Mammary epithelial cell (primary cell): ENCODE data around the gene HSPBP1.

Experiments
- EZH2 ChIP-seq: IDR thresholded peaks from 2 replicates; pipeline ENCODE4 v1.6.1; 2012; ENCODE audit warnings: low read length, inconsistent platforms, borderline replicate concordance
- TF ChIP-seq, protein P1 (sequence below), 2 donors: IDR thresholded peaks in 1 of 2; conservative IDR thresholded peaks in 1 of 2; 2 replicates each; pipeline ENCODE4 v1.5.1; 2011 to 2012; ENCODE audit warnings: inconsistent platforms in 2 of 2, low read length in 2 of 2, mild to moderate bottlenecking in 2 of 2, control low read depth in 1 of 2, low read depth in 1 of 2; ENCODE audit not compliant: insufficient read depth in 1 of 2; ENCODE audit errors: extremely low read depth in 1 of 2

DNA sequence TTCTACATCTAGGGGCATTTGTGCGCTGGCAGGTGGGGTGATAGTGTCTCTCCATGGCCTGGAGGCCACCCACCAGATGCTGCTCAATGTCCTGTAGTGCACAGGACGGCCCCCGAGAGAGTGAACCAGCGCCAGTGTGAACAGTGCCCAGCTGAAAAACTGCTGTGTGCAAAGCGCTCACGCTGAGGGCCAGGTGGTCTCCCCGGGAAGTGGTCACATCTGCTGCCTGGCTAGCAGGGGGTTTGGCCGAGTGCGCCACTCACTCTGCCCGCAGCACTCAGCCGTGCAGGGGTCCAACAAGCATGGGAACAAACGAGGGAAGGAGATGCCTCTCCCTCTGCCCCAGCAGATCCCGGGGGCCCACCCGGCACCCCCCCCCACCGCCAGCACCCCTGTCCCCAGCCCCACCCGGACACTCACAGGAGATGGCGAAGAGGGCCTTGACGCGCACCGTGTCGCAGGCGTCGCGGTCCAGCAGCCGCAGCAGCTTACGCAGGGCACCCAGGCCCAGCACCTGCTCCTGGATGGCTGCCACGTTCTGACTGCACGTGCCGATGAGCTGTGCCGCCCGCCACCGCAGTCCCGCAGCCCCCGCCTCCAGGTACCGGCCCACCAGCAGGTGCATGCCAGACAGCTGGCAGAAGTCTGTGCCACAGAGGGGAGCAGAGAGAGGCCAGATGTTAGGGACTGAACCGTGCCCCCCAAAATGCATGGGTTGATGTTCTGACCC, 5.8 kb downstream of the HSPBP1 start:
- TF ChIP-seq, protein P1, sequence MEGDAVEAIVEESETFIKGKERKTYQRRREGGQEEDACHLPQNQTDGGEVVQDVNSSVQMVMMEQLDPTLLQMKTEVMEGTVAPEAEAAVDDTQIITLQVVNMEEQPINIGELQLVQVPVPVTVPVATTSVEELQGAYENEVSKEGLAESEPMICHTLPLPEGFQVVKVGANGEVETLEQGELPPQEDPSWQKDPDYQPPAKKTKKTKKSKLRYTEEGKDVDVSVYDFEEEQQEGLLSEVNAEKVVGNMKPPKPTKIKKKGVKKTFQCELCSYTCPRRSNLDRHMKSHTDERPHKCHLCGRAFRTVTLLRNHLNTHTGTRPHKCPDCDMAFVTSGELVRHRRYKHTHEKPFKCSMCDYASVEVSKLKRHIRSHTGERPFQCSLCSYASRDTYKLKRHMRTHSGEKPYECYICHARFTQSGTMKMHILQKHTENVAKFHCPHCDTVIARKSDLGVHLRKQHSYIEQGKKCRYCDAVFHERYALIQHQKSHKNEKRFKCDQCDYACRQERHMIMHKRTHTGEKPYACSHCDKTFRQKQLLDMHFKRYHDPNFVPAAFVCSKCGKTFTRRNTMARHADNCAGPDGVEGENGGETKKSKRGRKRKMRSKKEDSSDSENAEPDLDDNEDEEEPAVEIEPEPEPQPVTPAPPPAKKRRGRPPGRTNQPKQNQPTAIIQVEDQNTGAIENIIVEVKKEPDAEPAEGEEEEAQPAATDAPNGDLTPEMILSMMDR (conservative IDR thresholded peaks at IDR 0.05 in 1 of 2, IDR thresholded peaks at IDR 0.05 in 1 of 2; ENCODE audit: extremely low read depth in 1 of 2, insufficient read depth in 1 of 2, low read depth in 1 of 2, low read length in 2 of 2), result no peak
- no peak for TF ChIP-seq EZH2
